ENCODE measurements around the gene WASHC1. TPM values are rescaled to one million over a fixed set of nuclear protein-coding genes. Genes with fewer than 3 reads are reported as not detected.
A peak's percentile ranks its signal among the peaks of the same experiment; 100 is the strongest.
"Not testable (repeated sequence)": the region's sequence is repeated elsewhere in the genome, so short reads cannot be mapped to it uniquely, and the experiment has no call there.

Gene WASHC1
- polyA plus RNA-seq, result 2.7 TPM

GRCh38 chr9:29356-29755 lies at the start of gene WASHC1:
TSS of gene WASHC1 (minus strand) at chr9:29456. CDS start at chr9:24999, 4,457 bp downstream.
- H3K27me3 Mint-ChIP-seq, result not testable (repeated sequence)

GRCh38 chr9:78333-78732 lies 49.1 kb upstream of the WASHC1 start:
- H3K36me3 Mint-ChIP-seq, H3K4me3 Mint-ChIP-seq, H3K4me1 Mint-ChIP-seq, H3K9me3 Mint-ChIP-seq, H3K27ac Mint-ChIP-seq, H3K27me3 Mint-ChIP-seq: not testable (repeated sequence)

More at GRCh38 chr9:29356-29755, at the start of gene WASHC1:
- H3K36me3 Mint-ChIP-seq, H3K4me3 Mint-ChIP-seq, H3K9me3 Mint-ChIP-seq, H3K4me1 Mint-ChIP-seq, H3K27ac Mint-ChIP-seq: not testable (repeated sequence)

GRCh38 chr9:76389-76788 lies 47.1 kb upstream of the WASHC1 start:
- not testable (repeated sequence) for H3K36me3 Mint-ChIP-seq, H3K9me3 Mint-ChIP-seq, H3K4me1 Mint-ChIP-seq, H3K4me3 Mint-ChIP-seq, H3K27me3 Mint-ChIP-seq, H3K27ac Mint-ChIP-seq

GRCh38 chr9:73900-74525 lies 44.8 kb upstream of the WASHC1 start:
- peak overlapping the region in 3 of 4 donors; percentile 43 to 73 (median 52) for H3K4me3 Mint-ChIP-seq
- H3K4me1 Mint-ChIP-seq, H3K9me3 Mint-ChIP-seq, H3K36me3 Mint-ChIP-seq, H3K27ac Mint-ChIP-seq, H3K27me3 Mint-ChIP-seq: not testable (repeated sequence)

- H3K4me1 Mint-ChIP-seq, H3K36me3 Mint-ChIP-seq, H3K27me3 Mint-ChIP-seq, H3K9me3 Mint-ChIP-seq, H3K27ac Mint-ChIP-seq: not testable (repeated sequence)
- H3K4me3 Mint-ChIP-seq, result peak overlapping the region in 1 of 4 donors; percentile 47
These were observed 44.0 kb upstream of the WASHC1 start for GRCh38 chr9:73076-73899.

GRCh38 chr9:63031-63629 lies 33.9 kb upstream of the WASHC1 start:
- not testable (repeated sequence) for H3K27me3 Mint-ChIP-seq

GRCh38 chr9:52678-53077 lies 23.4 kb upstream of the WASHC1 start:
- not testable (repeated sequence) for H3K9me3 Mint-ChIP-seq, H3K36me3 Mint-ChIP-seq, H3K4me1 Mint-ChIP-seq, H3K27ac Mint-ChIP-seq, H3K27me3 Mint-ChIP-seq, H3K4me3 Mint-ChIP-seq

More at GRCh38 chr9:63031-63629, 33.9 kb upstream of the WASHC1 start:
- not testable (repeated sequence) for H3K27ac Mint-ChIP-seq, H3K4me1 Mint-ChIP-seq, H3K4me3 Mint-ChIP-seq, H3K36me3 Mint-ChIP-seq, H3K9me3 Mint-ChIP-seq

- H3K4me3 Mint-ChIP-seq, H3K4me1 Mint-ChIP-seq, H3K9me3 Mint-ChIP-seq, H3K27ac Mint-ChIP-seq, H3K27me3 Mint-ChIP-seq, H3K36me3 Mint-ChIP-seq: not testable (repeated sequence)
These were observed 19.1 kb upstream of the WASHC1 start for GRCh38 chr9:48190-48842.

- not testable (repeated sequence) for H3K27me3 Mint-ChIP-seq, H3K27ac Mint-ChIP-seq, H3K4me3 Mint-ChIP-seq
These were observed 17.5 kb upstream of the WASHC1 start for GRCh38 chr9:46639-47271.

GRCh38 chr9:46164-46563 lies 16.9 kb upstream of the WASHC1 start:
- H3K36me3 Mint-ChIP-seq, H3K4me3 Mint-ChIP-seq, H3K9me3 Mint-ChIP-seq, H3K4me1 Mint-ChIP-seq, H3K27ac Mint-ChIP-seq: not testable (repeated sequence)
- H3K27me3 Mint-ChIP-seq, result peaks cover 11% of the 10 kb centered on the region

More at GRCh38 chr9:46639-47271, 17.5 kb upstream of the WASHC1 start:
- not testable (repeated sequence) for H3K9me3 Mint-ChIP-seq, H3K36me3 Mint-ChIP-seq, H3K4me1 Mint-ChIP-seq

GRCh38 chr9:45180-45878 lies 16.1 kb upstream of the WASHC1 start:
- not testable (repeated sequence) for H3K27ac Mint-ChIP-seq, H3K4me1 Mint-ChIP-seq, H3K9me3 Mint-ChIP-seq, H3K36me3 Mint-ChIP-seq, H3K4me3 Mint-ChIP-seq
- H3K27me3 Mint-ChIP-seq, result peaks cover 11% of the 10 kb centered on the region

- peaks cover 11% of the 10 kb centered on the region for H3K27me3 Mint-ChIP-seq
- H3K36me3 Mint-ChIP-seq, H3K4me3 Mint-ChIP-seq, H3K9me3 Mint-ChIP-seq, H3K4me1 Mint-ChIP-seq, H3K27ac Mint-ChIP-seq: not testable (repeated sequence)
These were observed 15.2 kb upstream of the WASHC1 start for GRCh38 chr9:44416-44815.

- not testable (repeated sequence) for H3K4me3 Mint-ChIP-seq, H3K36me3 Mint-ChIP-seq, H3K9me3 Mint-ChIP-seq, H3K4me1 Mint-ChIP-seq, H3K27ac Mint-ChIP-seq
- H3K27me3 Mint-ChIP-seq, result peaks cover 11% of the 10 kb centered on the region
These were observed 14.4 kb upstream of the WASHC1 start for GRCh38 chr9:43636-44035.

- H3K36me3 Mint-ChIP-seq, H3K27ac Mint-ChIP-seq, H3K9me3 Mint-ChIP-seq, H3K4me1 Mint-ChIP-seq, H3K4me3 Mint-ChIP-seq: not testable (repeated sequence)
- peaks cover 11% of the 10 kb centered on the region for H3K27me3 Mint-ChIP-seq
These were observed 13.9 kb upstream of the WASHC1 start for GRCh38 chr9:43116-43515.

GRCh38 chr9:41819-42218 lies 12.6 kb upstream of the WASHC1 start:
- peaks cover 11% of the 10 kb centered on the region for H3K27me3 Mint-ChIP-seq
- not testable (repeated sequence) for H3K4me3 Mint-ChIP-seq, H3K9me3 Mint-ChIP-seq, H3K4me1 Mint-ChIP-seq, H3K36me3 Mint-ChIP-seq, H3K27ac Mint-ChIP-seq
